Spleen (tissue), 11 donors: Measurements from ENCODE around the gene INPP5D. TPM values are rescaled to one million over a fixed set of nuclear protein-coding genes. Genes with fewer than 3 reads are reported as not detected.

Experiments used
- DNase-seq: peaks from one replicate; pipeline ENCODE4 v3.0.0-alpha.2; 2020
- H3K27ac ChIP-seq, 8 donors: fragments of 200-600 bp; sonication (generic) in 7 of 8; 1 replicate in 4 of 8; 2 replicates in 4 of 8; pipeline versions ENCODE4 v1.5.0 to v1.8.0; 2016 to 2021; ENCODE audit warnings: inconsistent platforms in 4 of 8, mild to moderate bottlenecking in 4 of 8, moderate library complexity in 1 of 8
- H3K27me3 ChIP-seq, 7 donors: fragments of 200-600 bp; sonication (generic) in 6 of 7; replicated peaks in 1 of 7; 1 replicate in 4 of 7; 2 replicates in 3 of 7; pipeline versions ENCODE4 v1.5.0 to v1.8.0; 2016 to 2021; ENCODE audit warnings: inconsistent platforms in 3 of 7, mild to moderate bottlenecking in 1 of 7
- H3K36me3 ChIP-seq, 6 donors: fragments of 200-600 bp; sonication (generic) in 5 of 6; 1 replicate in 4 of 6; 2 replicates in 2 of 6; pipeline versions ENCODE4 v1.5.0 to v1.8.0; 2016 to 2021; ENCODE audit warnings: inconsistent platforms in 2 of 6
- H3K4me1 ChIP-seq, 6 donors: fragments of 200-600 bp; sonication (generic) in 5 of 6; 1 replicate in 3 of 6; 2 replicates in 3 of 6; pipeline versions ENCODE4 v1.5.0 to v1.8.0; 2016 to 2021; ENCODE audit warnings: inconsistent platforms in 3 of 6
- H3K4me3 ChIP-seq, 8 donors: fragments of 200-600 bp; sonication (generic) in 7 of 8; 1 replicate in 4 of 8; 2 replicates in 4 of 8; pipeline versions ENCODE4 v1.5.0 to v1.8.0; 2016 to 2021; ENCODE audit warnings: inconsistent platforms in 4 of 8, mild to moderate bottlenecking in 4 of 8, moderate library complexity in 2 of 8
- H3K9me3 ChIP-seq, 8 donors: fragments of 200-600 bp; sonication (generic) in 7 of 8; 1 replicate in 4 of 8; 2 replicates in 4 of 8; pipeline versions ENCODE4 v1.5.0 to v1.8.0; 2016 to 2021; ENCODE audit warnings: inconsistent platforms in 4 of 8
- CTCF ChIP-seq, 11 experiments: fragments of 200-600 bp in 7 of 11; fragments of 450-650 bp in 4 of 11; sonication (generic) in 4 of 11; IDR thresholded peaks in 8 of 11; conservative IDR thresholded peaks in 3 of 11; 1 replicate in 7 of 11; 2 replicates in 4 of 11; pipeline versions ENCODE4 v1.4.0 to v1.8.0; 2016 to 2021; ENCODE audit warnings: antibody characterized with exemption in 11 of 11, inconsistent platforms in 4 of 11, mild to moderate bottlenecking in 1 of 11
- POLR2A ChIP-seq, 3 donors: fragments of 450-650 bp; IDR thresholded peaks; one replicate each; pipeline ENCODE4 v1.5.1; 2017; ENCODE audit warnings: antibody characterized with exemption in 3 of 3, mild to moderate bottlenecking in 1 of 3
- POLR2AphosphoS5 ChIP-seq, 3 donors: sonication (generic); formaldehyde crosslinking; IDR thresholded peaks; one replicate each; pipeline ENCODE4 v1.5.1; 2017; ENCODE audit warnings: antibody characterized with exemption in 3 of 3
- WGBS, 5 donors: extraction: QIAGEN DNeasy Blood & Tissue Kit in 3 of 5; methylation state at CpG; one replicate each; pipeline versions ENCODE4 v1.1.5 to v1.1.7; 2013 to 2018; 5-methylcytosine and 5-hydroxymethylcytosine counted together
- intact Hi-C: fragments of 100-400 bp; cut with DNase I; formaldehyde crosslinking; loops from one replicate; pipeline ENCODE4 v1.15.0; 2023; ENCODE audit warnings: low total_unique reads
- polyA plus RNA-seq, 3 donors: library from polyadenylated mRNA; stranded (reverse); fragments of 200-250 nt; gene quantifications; one replicate each; pipeline ENCODE4 v1.2.1, GENCODE V29; 2013
- total RNA-seq, 7 donors: library from RNA; depleted of rRNA in 3 of 7; stranded (reverse); fragments of >200 nt in 3 of 7; fragmentation: NEBNext Ultra II Directional in 4 of 7; extraction: Animal tissue kit (Norgen Biotek cat#: 25700) in 4 of 7; gene quantifications; one replicate each; pipeline versions ENCODE4 v1.1.0 to v1.2.1, GENCODE V29; 2016 to 2021
- donor health status: healthy with polysubstance abuse.
- donor health status: DM: no; HTN: no; CAD: no; lungs with moderate emphysema.
- donor health status: DM: no; HTN: no; CAD: no.
- donor health status: Bipolar disorder and iron deficiency.
- donor health status: healthy.
- donor health status: DM: no; HTN: no; CAD: no.
- donor health status: DM: yes; HTN: yes; CAD: no.

INPP5D gene
- total and polyA plus RNA-seq, 10 donors: 71.1 to 246 (median 181) TPM

GRCh38 chr2:233107011-233107410, 46.9 kb downstream of the INPP5D start:
- Histone ChIP-seq H3K27ac (peak overlapping the region in 2 of 8 donors; percentile 5 to 65), H3K36me3 (peaks cover 0 to 51% (median 0%) of the 10 kb centered on the region in 6 donors), H3K9me3 (no peaks in the 10 kb centered on the region), H3K4me1 (peaks cover 11 to 98% (median 81%) of the 10 kb centered on the region in 6 donors), H3K27me3 (no peaks in the 10 kb centered on the region), H3K4me3 (no peak overlapping the region)
- DNase-seq: peak; percentile 31
- intact Hi-C loops: no loop called here
- 77 to 100% (median 98%) methylated on average over 1 of the region's 1 CpG for WGBS, 5 donors
- TF ChIP-seq POLR2A (IDR thresholded peaks at IDR 0.05) (no peak), POLR2AphosphoS5 (IDR thresholded peaks at IDR 0.05) (no peak), CTCF (IDR thresholded peaks at IDR 0.05 in 8 of 11, conservative IDR thresholded peaks at IDR 0.05 in 3 of 11) (no peak)

- Histone ChIP-seq H3K4me3 (no peak overlapping the region), H3K27me3 (no peaks in the 10 kb centered on the region), H3K4me1 (peaks cover 11 to 98% (median 79%) of the 10 kb centered on the region in 6 donors), H3K9me3 (no peaks in the 10 kb centered on the region), H3K27ac (peak overlapping the region in 2 of 8 donors; percentile 5 to 65), H3K36me3 (peaks cover 0 to 51% (median 0%) of the 10 kb centered on the region in 6 donors)
- 72 to 90% (median 85%) methylated on average over 11 to 12 of the region's 12 CpGs for WGBS, 5 donors
- DNase-seq: peak; percentile 64
- TF ChIP-seq POLR2AphosphoS5 (IDR thresholded peaks at IDR 0.05) (no peak), POLR2A (IDR thresholded peaks at IDR 0.05) (no peak), CTCF (IDR thresholded peaks at IDR 0.05 in 8 of 11, conservative IDR thresholded peaks at IDR 0.05 in 3 of 11) (no peak)
- intact Hi-C loops: no loop called here
Measured at GRCh38 chr2:233107831-233108300, 47.7 kb downstream of the INPP5D start.

- no peak for TF ChIP-seq POLR2A (IDR thresholded peaks at IDR 0.05)
- peak; percentile 7 to 54 (median 16) for TF ChIP-seq POLR2AphosphoS5 (IDR thresholded peaks at IDR 0.05)
- no peak for TF ChIP-seq CTCF (IDR thresholded peaks at IDR 0.05 in 8 of 11, conservative IDR thresholded peaks at IDR 0.05 in 3 of 11)
- intact Hi-C loops: no loop called here
Measured at GRCh38 chr2:233108611-233109490, 48.7 kb downstream of the INPP5D start.

GRCh38 chr2:233111427-233111826, 51.3 kb downstream of the INPP5D start:
- Histone ChIP-seq H3K27me3 (no peaks in the 10 kb centered on the region), H3K36me3 (peaks cover 0 to 56% (median 3%) of the 10 kb centered on the region in 6 donors), H3K4me3 (no peak overlapping the region), H3K9me3 (no peaks in the 10 kb centered on the region), H3K27ac (no peak overlapping the region), H3K4me1 (peaks cover 16 to 98% (median 75%) of the 10 kb centered on the region in 6 donors)
- WGBS, 5 donors: 95 to 98% (median 97%) methylated on average over 5 of the region's 5 CpGs
- TF ChIP-seq POLR2A (IDR thresholded peaks at IDR 0.05) (no peak), POLR2AphosphoS5 (IDR thresholded peaks at IDR 0.05) (no peak), CTCF (IDR thresholded peaks at IDR 0.05 in 8 of 11, conservative IDR thresholded peaks at IDR 0.05 in 3 of 11) (no peak)
- peak; percentile 22 for DNase-seq
- intact Hi-C loops: no loop called here

More at GRCh38 chr2:233108611-233109490, 48.7 kb downstream of the INPP5D start:
- Histone ChIP-seq H3K27ac (peak overlapping the region in 3 of 8 donors; percentile 13 to 65 (median 21)), H3K4me3 (peak overlapping the region in 1 of 8 donors; percentile 21), H3K27me3 (no peaks in the 10 kb centered on the region), H3K9me3 (no peaks in the 10 kb centered on the region), H3K36me3 (peaks cover 0 to 55% (median 0%) of the 10 kb centered on the region in 6 donors), H3K4me1 (peaks cover 16 to 98% (median 81%) of the 10 kb centered on the region in 6 donors)
- WGBS, 5 donors: 57 to 75% (median 67%) methylated on average over 10 of the region's 10 CpGs
- DNase-seq: peak; percentile 77
